Renal pelvis (tissue), 12 donors: ENCODE measurements around the gene C4BPA. TPM values are rescaled to one million over a fixed set of nuclear protein-coding genes. Genes with fewer than 3 reads are reported as not detected.

Experiments used
- DNase-seq: peaks from one replicate; pipeline ENCODE4 v3.0.0-alpha.2; 2013
- long read RNA-seq, 16 experiments: transcript quantifications; one replicate each; lab custom pipeline, GENCODE V29; 2026
- polyA plus RNA-seq, 3 donors: library from polyadenylated mRNA; unstranded; fragments of 120-200 nt; gene quantifications; one replicate each; pipeline ENCODE4 v1.2.1, GENCODE V29; 2013; ENCODE audit not compliant: insufficient read length in 3 of 3

The C4BPA gene
- polyA plus RNA-seq, result under 1 TPM; 0.56 to 0.69 (median 0.59) TPM
- long read RNA-seq, donor 1, result 0 reads
- long read RNA-seq, donor 2, result 0 reads
- long read RNA-seq, donor 3, result 0 reads
- long read RNA-seq, donor 4, result 0 reads
- long read RNA-seq, donor 5, result 0 reads
- long read RNA-seq, donor 6, result 0 reads
- long read RNA-seq, donor 7, result 0 reads
- long read RNA-seq, donor 8, result 0 reads
- long read RNA-seq, donor 9, result 0 reads
- long read RNA-seq, donor 10, result 0 reads
- long read RNA-seq, donor 11, result 0 reads
- long read RNA-seq, donor 12, result 0 reads
- long read RNA-seq, donor 13, result 0 reads
- long read RNA-seq, donor 14, result 0 reads
- long read RNA-seq, donor 15, result 0 reads
- long read RNA-seq, donor 16, result 0 reads

DNA sequence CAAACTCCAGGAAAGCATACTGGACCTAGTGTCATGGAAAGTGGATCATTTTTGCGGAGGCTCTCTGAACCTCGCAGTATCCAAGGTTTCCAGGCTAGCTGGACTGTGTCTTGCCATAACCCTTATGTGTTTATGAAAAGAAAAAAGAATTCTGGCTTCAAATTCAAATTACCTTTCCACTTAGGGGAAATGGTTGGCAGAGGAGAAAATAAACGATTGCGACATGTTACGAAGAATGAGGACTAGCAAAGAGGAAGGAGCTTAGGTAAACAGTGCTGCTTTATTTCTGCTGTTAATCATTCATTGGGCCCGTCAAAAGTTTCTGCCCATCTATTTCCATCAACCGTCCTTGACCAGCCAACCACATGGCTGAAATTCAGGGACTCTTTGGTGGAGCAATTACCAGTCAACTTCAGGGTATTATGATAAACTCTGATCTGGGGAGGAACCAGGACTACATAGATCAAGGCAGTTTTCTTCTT lies at the start of gene C4BPA:
Gene C4BPA (plus strand): TSS at position 342 of the 482 bp plus-strand sequence. CDS start 8,793 bp downstream, outside the sequence.
- no peak for DNase-seq

DNA sequence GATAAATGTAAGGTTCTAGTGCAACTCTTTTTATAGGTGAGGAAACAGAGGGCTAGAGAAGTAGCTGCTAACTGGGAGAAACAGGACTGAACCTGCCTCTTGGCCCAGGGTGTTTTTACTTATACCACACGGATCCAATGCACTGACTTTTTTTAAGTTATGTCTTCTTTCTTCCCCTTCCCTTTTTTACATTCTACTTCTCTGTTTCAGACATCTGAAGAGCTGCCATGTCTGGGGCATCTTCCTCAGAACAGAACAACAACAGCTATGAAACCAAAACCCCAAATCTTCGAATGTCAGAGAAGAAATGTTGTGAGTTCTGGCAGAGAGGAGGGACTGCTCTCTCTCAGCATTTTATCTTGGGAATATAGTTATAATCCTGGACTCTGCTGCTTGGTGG lies 49.5 kb upstream of the C4BPA start:
- no peak for DNase-seq

DNA sequence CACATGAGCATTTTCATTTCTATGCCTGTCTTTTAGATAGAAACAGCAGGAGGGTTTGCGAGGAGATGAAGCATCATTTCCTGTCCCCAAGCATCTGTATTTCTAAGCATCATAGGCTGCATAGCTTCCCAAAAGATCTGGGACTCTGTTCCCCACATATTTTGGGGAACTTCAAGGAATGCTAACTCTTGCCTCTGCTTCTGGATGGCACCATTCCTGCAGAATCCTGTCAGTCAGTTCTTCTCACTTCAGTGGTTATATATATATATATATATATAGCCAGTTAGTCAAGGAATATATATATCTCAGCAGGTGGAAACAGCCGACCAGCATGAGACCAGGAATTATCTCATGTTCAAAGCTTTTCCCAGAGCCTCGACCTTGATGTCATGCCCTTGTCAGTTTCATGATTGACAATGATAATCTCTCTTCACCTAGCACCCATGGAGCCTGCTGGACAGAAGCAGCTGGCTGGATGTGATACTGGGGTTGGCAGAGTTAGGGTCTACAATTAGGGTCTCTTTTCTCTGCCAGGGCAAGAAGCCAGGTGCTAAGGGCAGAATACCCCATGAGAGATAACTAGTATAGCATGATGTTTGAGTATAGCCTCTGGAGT lies 48.5 kb upstream of the C4BPA start:
- DNase-seq, result no peak

DNA sequence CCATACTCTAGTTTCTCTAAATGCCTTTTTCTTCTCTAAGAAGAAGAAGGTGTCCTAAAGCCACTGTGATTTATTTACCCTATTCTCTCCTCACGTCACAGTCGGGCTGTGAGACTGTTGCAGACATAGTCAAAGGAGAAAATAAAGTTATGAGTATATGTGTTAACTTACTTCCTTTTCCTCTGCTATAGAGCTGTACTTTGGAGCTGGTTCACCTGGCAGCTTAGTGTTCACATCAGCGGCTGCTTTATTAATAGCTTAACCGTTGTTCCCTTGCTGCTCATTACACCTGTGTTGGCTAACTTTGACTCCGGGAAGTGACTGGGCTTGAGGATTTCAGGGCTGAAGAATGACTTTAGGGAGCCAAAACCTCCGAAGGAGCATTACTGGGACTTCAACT lies 47.4 kb upstream of the C4BPA start:
- no peak for DNase-seq

DNA sequence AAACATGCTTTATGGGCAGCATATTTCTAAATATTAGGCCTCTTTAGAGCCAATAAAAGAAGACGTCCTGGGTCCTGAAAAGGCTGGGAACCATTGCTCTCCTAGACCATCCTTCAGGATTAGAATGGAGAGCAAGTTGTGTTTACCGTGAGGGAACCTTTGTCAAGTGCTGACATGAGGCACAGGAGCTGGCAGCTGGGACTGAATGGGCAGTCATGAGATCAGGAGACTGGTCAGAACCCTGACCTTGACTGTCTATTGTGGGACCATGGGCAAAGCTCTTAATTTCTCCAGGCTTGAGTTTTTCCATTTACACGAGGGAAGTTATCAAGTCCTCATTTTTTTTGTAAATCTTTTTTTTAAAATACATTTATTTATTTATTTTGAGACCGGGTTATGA lies 45.8 kb upstream of the C4BPA start:
- no peak for DNase-seq

DNA sequence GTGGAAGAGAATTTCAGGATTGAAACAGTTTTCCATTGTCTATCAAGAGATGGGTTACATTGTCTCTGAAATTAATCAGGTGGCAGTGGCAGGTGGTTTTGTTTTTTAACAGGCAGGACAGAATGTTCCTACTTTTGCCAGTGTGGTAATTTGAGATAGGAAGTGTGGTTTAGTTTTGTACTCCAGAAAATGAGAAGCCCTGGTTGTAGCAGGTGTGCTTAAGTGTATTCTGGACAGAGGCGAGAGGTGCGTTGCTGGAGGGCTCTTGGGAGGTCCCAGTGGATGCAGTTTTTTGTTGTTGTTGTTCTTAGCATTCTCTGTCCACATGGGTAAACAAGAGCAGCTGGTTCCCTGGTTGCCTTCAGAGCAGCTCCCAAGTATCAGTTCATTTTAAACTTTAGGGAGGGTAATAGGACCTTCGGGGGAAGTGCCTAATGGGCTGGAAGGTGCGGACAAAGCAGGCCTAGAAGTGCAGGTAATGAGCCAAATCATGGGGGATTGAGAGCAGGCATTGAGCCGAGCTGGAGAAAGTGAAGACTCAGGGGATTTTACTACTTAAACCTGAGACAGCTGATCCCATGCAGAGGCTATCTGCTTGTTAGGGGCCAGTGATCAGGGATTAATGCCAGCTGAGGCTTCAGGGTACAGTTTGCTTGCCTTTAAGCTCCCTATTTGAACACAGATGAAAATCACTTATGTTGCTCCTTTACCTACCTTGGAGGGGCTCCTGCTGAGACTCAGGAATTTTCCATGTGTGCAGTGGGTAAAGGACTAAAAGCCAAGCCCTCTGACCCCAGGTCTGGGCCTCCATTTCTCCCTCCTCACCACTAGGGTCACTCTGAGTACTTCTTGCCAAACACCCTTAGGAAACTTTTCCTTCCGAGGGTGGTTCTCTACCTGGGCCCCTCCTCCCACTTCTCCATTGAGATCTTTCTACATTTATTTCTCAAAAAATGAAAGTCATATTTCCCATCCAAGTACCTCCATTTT lies 44.9 kb upstream of the C4BPA start:
- DNase-seq, result no peak

DNA sequence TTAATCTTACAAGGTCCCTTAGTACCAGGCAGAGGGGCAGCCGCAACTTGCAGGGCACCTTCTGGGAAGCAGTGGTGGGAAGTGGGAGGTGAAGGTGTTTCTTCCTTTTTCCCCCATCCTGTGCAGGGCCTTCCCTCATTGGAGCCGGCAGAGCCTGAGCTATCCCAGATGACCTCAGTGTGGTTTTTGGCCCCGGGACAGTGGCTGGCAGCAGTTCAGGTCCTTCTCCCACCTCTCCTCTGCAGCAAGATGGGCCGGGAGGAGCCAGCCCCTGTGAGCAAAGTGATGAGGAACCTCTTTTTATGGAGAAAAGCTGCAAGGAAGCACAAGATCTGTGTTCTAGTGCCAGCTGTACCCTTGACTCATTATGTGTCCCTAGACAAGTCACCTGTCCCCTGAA lies 44.2 kb upstream of the C4BPA start:
- no peak for DNase-seq

DNA sequence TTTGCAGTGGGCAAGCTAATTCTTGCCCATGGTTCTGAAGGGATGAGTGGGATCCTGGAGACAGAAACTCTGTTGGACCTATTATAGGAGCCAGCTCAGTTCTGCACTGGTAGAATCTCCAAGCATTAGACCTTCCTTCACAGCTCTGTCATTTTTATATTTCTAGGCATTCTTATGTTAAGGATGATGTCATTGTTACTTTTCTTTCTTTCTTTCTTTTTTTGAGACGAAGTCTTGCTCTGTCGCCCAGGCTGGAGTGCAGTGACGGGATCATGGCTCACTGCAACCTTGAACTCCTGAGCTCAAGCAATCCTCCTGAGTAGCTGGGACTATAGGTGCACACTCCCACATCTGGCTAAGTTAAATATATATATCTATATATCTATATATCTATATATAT lies 43.4 kb upstream of the C4BPA start:
- DNase-seq, result no peak

DNA sequence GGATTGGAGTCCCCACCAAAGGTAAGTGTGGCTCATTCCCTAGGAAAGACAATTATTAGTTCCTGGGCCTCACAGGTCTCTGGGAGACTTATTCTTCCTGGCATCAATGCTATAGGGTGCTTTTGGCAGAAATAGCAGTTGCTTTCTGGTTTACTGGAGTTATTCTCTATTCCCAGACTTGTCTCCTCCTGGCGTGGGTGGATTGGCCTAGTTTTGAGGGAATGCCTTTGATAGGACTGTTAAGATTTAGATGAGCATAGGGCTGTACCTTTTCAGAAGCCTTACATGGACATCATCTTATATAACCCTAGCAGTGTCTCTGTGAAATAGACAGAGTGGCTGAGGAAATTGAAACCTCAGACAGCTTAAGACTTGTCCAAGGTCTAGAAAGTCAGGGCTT lies 42.0 kb upstream of the C4BPA start:
- no peak for DNase-seq

DNA sequence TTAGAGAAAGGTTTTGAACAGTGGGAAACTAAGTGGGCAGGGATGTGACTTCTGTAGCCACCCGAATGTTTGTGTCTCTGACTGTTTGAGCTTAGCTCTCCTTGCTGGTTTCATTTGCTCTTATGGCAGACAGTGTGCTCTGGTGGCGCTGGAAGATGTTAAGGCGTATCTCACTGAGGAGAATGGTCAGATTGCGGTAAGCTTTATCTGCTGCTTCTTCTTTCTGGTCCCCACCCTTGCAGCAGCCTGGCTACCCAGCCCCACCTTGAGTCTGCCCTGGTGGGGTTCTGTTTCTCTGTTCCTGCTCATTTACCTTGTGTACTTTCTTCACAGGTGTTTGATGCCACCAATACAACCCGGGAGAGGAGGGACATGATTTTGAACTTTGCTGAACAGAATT lies 41.0 kb upstream of the C4BPA start:
- DNase-seq, result no peak

DNA sequence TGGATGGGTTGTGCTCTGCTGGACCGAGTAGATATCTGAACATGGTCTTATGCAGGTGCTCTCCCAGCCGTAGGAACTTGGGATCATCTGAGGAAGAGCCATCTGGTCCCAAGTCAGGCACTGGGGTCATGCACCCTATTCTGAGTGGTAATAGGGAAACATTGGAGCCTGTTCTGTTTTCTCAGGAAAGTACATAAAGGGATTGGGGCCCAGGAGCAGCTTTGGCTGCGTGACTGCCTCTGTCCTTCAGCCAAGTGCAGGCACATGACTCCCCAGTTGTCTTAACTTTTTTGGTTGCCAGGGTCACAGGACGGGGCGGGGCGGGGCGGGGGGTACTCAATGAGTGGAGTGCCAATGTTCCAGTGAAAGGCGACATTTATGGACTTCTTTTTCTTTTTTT lies 39.5 kb upstream of the C4BPA start:
- no peak for DNase-seq

DNA sequence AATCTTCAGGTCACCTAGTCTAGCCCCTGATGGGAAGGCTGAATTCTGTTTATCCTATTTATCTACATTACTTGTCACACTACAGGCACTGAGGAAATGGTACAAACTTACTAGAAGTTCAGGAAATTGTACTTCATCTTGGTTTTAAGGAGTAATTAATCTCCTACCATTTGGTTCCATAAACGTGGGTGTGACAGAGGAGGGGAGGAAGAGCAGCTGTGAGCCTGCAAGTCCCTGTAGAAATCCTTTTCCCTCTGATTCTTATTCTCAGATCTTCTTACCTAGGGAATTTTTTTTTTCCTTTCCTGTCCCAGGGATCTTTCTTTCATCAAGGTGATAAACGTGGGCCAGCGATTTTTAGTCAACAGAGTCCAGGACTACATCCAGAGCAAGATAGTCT lies 36.8 kb upstream of the C4BPA start:
- DNase-seq, result no peak

DNA sequence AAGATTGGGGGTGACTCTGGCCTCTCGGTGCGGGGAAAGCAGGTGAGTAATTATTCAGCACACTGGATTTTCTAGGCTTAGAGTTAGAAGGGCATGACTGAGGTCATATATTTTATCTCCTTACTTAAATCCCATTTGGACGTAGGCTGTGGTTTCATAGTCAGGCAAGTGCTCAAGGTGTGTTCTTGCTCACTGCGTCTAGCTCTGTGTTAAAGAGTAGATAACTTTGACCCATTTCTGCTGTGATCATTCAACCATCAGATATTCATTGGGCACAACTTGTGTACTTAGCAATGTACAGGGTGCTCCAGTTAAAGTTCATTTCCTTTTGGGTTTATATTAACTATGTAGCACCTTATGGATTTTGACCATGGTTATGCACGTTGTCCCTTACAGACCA lies 36.4 kb upstream of the C4BPA start:
- DNase-seq, result no peak

DNA sequence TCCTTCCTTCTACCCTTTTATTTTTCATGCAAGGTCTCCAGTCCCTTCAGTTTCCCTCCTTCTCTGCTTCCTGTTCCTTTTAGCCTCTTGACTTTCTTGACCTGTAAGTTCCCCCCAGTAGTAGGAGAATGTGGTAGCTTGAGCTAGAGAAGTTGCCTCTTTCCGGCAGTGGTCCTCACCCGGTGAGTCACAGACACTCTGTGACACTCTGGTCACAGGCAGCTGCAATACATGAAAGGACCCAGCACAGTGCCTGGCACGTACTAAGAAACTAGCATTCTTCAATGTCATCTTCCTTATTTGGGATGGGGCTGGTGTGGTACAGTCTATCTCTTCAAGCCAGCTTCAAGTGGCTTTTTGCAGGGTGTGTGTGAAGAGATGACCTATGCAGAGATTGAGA lies 35.0 kb upstream of the C4BPA start:
- DNase-seq, result no peak

DNA sequence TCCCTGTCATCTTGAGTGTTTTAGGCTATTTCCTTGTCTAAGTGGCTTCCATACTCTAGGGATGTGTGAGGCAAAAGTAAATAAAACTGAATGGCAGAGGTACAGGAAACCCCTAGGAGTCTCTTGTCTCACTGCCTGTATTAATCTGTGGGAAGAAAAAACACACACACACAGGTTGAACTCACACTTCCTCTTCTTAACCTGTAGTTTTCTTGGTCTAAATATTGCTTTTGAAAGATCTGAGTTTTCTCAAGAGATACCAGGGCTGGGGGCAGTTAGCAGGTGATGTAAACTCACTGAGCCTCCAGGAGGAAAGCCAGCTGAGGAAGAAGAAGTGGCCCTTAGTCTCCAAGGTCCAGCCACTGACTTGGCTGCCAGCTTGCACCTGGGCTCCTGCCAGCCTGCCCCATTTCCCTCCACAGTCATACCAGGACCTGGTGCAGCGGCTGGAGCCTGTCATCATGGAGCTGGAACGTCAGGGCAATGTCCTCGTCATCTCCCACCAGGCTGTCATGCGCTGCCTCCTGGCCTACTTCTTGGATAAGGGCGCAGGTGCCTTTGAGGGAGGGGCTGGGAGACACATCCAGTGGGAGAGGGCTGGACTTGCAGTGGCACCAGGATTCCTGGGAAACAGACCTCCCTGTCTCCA lies 34.1 kb upstream of the C4BPA start:
- no peak for DNase-seq

DNA sequence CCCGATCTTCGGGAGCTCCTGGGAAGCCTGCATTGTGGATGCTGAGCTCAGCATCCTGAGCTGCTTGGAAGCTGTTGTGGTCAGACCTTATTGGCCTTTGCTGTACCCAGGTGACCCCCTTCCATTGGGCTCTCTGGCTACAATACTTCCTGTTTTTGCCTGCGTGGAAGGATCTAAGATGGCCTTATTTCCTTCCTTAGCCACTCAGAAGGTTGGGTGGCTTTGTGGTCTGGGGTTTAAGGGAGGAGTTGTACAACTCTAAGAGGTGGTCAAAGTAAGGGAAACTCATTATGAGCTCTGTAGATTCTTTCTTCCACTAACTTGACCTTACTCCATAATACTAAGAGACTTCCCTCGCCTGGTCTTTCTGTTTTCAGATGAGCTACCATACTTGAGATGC lies 33.2 kb upstream of the C4BPA start:
- DNase-seq, result no peak

DNA sequence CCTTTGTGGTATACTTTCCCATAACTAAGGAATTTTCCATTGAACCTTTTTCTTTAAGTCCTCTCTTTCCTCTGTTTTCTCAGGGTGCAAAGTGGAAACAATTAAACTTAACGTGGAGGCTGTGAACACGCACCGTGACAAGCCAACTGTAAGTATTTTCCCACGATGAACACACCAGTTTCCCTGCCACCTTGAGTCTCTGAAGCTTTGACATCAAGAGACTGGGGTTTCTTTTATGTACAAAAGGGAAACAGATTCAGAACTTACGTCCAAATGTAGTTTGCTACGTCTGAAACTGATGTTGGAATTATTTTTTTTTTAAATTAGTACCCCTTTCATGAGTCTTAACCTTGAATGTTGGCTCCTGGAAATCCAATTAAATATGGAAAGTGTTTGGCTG lies 32.6 kb upstream of the C4BPA start:
- no peak for DNase-seq

DNA sequence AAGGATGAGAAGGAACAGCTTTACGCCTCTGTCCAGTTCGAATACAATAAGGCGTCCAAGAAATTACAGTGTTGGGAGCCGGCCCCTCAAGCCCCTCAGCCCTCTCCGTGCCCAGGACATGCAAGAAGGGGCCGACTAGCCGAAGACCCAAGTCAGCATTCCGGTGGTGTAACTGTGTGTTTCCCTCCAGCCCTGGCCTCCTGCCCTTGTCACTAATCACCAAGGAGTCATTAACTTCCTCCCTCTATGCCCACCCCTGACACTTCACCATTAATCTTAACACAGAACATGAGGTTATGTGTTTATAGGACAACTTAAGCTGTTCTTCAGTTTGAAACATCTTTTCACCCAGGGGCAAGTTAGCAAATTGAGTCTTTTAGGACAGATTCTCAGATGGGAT lies 31.8 kb upstream of the C4BPA start:
- DNase-seq, result peak; percentile 76

DNA sequence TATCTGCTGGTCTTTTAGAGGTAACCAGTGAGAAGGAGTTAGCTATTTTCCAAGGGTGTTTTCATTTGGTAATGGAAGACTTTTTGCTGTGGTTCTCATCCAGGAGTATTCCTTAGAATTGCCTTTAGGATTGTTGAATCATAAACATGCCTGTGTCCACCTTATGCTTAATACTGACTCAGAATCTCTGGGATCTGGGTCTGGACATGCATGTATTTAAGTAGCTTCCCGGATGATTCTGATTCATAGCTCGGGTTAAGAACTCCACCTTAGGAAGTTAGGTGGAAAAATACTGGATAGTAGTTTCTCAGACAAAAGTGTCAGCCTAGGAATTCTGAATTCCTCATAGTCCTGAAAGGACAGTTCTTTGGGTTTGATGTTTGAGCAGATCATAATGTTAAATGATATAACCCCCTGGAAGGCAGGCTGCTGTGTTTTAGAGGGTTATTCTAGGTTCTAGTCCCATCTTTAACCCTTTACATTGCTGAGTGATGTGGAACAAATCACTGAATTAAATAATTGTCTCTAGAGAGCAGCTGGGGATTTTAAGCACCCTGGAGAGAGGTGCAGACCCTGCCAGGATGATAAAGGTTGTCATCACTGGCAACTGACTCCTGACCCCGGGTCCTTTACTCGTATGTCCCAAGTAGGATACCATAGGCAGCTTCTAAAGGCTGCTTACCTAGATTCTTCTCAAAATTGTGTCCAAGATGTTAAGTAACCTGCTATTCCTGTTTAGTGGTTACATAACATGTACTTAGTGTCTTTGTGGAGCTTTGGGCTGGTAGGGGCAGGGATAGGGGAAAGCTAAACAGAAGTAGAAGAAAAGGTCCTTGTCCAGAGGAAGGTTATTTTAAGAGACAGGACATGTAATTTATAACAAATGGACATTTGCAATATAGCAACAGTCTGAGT lies 29.9 kb upstream of the C4BPA start:
- no peak for DNase-seq

DNA sequence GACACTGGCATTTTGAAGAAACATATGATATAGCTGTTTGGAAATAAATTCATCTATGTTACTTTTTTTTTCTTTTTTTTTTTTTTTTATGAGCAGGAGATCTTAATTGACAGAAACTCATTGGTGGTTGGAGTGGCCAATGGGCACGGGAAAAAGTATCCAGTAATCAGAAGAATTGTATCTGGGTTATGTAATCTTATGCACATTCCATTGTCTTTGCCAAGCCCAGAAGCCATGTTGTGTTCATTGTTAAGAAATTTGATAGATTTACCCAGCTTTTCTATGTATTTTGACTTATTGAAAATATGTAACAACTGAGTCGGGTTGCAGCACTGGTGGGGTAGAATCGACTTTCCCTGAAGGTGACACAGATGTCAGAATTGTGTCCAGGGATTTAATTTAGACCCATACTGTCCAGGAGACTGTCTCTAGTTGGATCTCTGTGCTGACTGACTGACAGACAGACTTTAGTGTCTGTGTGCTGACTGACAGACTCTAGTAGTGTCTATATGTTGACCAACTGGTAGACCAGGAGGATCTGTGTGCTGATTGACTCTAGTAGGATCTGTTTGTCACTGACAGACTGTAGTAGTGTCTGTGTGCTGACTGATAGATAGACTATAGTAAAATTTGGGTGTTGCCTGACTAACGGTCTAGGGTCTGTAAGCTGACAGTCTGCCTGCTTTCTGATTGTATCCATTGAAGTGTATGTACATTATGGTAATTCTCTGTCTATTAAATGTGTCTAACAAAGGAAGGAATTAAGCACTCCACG lies 27.7 kb upstream of the C4BPA start:
- DNase-seq, result no peak
